Activated effector memory CD4-positive, alpha-beta T cell treated with anti-CD3 and anti-CD28 coated beads, Interleukin-2, amount 50 U/mL, for 16 hours (primary cell): ENCODE results near the gene SOX6.
"Not testable (repeated sequence)": the region's sequence is repeated elsewhere in the genome, so short reads cannot be mapped to it uniquely, and the experiment has no call there.

ENCODE experiments used
- DNase-seq: peaks from one replicate; pipeline ENCODE4 v3.0.0-alpha.2; 2020

The SOX6 gene

GRCh38 chr11:16182553-16182952 lies 173.8 kb downstream of the SOX6 start:
- no peak for DNase-seq

DNA sequence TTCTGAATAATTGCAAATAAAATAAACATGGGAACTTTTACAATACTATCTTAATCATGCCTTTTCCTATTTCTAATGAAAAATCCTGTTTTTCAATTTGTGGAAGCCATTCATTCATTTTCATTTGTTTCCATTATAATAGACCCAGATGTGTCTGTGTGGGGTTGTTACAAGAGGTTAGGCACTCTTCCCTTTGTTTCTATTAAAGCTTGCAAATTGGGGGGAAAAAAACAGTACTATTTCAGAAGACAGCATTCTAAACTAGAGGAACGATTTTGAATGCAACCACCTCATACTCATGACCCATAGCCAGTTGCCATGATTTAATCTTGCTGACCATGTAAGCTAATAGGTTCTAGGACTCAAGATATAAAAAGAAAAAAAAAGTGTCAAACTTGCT lies 175.5 kb downstream of the SOX6 start:
- DNase-seq, result no peak

- DNase-seq, result no peak
Measured at GRCh38 chr11:16179676-16180075, 176.7 kb downstream of the SOX6 start.

DNA sequence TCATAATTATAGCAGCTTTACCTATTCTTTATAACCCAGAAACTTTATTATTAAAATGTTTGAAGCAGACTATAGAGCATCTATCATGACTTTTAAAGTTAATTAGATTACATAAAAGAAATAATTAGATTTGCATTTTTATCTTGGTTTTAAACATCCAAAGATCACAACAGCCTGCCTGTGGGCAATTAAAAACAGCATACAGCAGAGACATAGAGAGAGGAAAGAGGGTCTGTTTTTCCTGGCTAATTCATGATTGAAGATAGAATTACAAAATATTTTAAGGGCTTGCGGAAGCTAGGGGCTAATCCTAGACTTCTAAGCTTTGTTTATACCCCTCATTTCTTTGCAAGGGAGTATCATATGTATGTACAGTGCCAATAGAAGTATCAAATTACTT lies 178.1 kb downstream of the SOX6 start:
- DNase-seq, result no peak

- DNase-seq, result no peak
Measured at GRCh38 chr11:16177688-16178087, 178.7 kb downstream of the SOX6 start.

DNA sequence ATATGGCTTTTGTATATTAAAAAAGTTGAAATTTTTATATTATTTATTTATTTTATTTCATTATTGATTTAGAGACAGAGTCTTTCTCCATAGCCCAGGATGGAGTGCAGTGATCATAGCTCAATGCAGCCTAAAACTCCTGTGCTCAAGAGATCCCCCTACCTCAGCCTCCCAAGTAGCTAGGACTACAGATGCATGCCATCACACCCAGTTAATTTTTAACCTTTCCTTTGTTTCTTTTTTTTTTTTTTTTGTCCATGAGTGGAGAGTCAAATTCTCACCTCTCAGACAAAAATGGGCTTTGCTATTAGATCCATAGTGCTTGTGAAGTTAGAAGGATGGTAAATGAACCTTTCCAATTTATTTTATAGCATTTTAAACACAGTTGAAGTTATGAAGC lies 182.5 kb downstream of the SOX6 start:
- no peak for DNase-seq

DNA sequence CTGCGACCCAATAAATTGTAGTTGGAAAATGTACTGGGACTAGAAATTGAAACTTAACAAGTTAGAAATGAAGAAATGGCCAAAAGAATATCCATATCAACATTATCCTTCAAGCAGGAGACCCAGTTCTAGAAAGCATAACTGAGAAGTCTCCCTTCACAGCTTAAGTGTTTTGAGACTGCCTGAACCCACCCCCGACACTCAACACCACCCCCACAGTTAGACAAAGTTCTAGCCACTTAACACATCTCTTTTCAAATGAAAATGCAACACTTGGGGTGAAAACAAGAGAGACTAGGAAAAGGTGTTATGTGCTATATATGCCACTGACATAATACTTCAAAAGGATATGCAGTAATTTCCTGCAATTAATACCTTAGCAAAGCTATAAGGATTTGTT lies 184.5 kb downstream of the SOX6 start:
- DNase-seq, result no peak

DNA sequence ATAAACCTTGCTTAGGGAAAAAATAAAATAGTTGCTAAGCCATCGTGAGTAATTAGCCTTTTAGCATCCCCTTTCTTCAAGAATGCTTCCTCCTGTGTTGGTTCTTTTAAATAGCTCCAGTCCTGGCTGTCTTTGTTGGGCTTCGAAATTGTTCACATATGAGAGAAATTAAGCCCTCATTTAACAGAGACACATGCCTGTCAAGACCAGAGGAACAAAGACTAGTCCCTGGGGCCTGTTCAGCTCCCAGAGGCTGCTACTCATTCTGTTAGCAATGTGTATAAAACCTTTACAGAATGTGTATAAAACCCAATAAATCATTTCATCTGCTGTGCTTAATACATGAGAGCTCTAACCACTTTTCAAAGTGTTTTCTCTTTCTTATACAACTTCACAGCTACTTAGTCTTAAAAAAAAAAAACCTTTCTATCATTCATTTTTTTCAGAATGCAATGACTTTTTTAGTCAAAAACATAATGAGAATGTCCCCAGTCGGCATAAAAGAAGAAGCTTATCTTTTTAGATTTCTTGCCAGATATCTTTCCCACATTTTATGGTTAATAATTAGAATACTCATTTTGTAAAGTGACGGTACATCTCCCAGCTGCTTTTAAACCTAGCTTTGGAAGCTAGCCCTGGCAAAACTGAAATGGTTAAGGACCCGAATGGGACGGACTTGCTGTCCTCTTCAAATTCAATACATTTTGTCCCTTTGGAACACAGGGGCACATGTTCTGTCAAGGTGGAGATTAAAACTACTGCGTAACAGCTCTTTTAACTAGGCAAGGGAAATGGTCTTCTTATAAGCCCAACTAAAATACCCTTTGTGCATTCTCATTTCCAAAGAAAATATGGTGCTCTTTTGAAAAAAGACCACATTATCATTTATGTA lies 186.1 kb downstream of the SOX6 start:
- no peak for DNase-seq

DNA sequence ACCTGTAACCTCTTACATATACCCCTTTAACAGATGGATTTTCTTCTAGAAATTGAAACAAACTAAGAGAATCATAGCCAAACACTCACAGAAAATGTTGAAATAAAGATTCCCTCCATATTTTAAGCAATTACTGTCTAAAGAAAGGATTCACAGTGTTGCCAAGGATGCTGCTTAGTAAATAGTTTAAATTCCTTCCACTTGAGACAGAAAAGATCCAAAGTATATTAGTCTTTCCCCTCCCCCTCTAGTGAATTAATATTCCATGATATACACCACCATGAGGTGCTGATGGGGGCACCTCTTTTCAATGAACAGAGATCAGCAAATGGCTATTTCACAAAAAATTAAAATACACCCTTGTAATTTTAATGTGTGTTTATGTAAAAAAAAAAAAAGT lies 186.8 kb downstream of the SOX6 start:
- no peak for DNase-seq

- no peak for DNase-seq
Measured at GRCh38 chr11:16167706-16168487, 188.4 kb downstream of the SOX6 start.

- no peak for DNase-seq
Measured at GRCh38 chr11:16166571-16166970, 189.8 kb downstream of the SOX6 start.

- DNase-seq, result no peak
Measured at GRCh38 chr11:16160146-16160545, 196.2 kb downstream of the SOX6 start.

GRCh38 chr11:16158426-16158994 lies 197.8 kb downstream of the SOX6 start:
- DNase-seq, result no peak

GRCh38 chr11:16157327-16157726 lies 199.0 kb downstream of the SOX6 start:
- DNase-seq, result no peak

DNA sequence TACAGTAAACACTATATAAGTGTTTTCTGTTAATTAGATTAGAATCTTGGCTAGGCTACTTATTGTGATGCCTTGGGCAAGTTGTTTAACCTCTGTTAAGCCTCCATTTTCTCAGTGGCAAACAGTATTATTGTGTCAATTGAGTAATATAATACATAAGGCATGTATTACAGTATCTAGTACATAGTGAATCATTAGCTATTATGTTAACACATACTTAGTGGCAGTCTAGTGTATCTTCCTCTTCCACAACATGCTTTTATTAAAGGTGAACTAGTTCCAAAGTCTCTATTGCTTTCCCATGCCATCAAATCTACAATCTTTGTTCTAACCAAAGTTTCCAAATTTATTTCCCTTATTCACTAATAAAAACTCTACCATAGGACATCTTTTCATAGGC lies 200.9 kb downstream of the SOX6 start:
- no peak for DNase-seq

DNA sequence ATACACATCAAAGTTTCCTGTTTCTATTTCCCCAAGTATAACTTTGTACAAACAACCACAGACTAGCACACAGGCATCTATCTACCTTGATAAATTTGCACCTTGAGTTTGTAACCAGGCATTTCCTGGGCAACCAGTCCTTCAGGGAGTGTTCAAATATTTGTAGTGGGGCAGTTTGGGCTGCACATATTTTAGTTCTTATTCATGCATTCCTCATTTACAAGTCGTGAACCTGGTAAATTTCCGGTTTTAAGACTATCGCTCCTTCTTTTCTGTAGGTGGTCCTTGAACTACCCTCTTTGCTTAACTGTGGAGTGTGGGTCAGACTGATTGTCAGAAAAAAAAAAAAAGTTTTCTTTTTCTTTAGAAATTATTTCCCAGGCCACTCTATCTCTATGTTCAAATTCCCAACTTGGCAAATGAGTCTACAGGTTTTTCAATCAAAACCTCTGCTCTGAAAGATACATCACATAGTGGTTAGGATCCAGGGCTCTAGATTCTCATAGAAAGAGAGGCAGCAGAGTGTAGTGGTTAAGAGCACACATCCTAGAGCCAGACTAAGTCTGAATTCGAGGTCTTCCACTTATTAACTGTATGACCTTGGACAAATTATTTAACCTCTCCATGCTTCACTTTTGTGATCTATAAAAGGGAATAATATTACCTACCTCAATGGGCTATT lies 201.5 kb downstream of the SOX6 start:
- DNase-seq, result no peak

- no peak for DNase-seq
Measured at GRCh38 chr11:16153951-16154350, 202.4 kb downstream of the SOX6 start.

DNA sequence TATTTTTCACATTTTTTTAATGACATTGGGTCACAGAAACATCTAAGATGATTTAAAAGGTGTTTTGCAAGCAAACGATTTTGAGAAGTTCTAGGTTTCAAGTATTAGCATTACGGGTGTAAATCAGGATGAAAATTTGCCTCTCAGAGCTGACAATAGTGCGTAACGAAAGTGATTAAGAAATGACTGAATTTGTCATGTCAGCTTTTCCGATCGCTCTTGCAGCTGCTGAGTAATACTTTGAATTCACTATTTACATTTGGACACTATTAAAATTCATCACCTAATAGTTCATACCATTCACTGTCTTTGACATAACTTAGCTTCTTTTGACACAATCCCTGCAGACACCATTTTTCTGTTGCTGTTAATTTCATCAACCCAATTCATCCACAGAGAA lies 205.2 kb downstream of the SOX6 start:
- no peak for DNase-seq

- DNase-seq, result no peak
Measured at GRCh38 chr11:16149476-16149875, 206.9 kb downstream of the SOX6 start.

DNA sequence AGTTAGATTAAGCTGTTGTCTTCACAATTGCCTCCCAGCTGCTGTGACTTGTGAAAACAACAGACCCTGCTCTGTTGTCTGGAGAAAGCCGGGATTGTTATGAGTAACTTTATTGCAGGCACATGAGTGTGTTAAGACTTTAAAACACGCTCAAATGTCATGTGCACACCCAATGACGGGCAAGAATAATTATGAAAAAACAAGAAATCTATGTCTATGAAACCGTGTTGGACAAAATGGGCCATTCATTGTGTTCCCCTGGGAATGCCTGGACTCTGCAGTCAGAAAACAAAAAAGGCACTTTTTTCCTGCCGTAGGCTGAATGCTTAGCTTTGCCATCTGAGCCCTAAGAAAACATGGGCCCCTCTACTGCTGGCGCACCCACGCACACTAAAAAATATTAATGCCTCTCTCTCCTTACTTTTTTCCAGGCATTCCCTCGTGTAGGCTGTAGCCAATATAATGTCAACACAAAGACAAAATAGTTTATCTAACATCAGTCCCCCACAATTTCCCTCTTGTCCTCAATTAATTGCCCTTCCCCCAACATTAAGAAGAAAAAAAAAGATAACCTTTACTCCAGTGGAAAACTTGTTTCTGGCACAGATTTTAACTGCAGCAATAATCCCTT lies 207.9 kb downstream of the SOX6 start:
- DNase-seq, result no peak

GRCh38 chr11:16146980-16147379 lies 209.4 kb downstream of the SOX6 start:
- DNase-seq, result not testable (repeated sequence)

DNA sequence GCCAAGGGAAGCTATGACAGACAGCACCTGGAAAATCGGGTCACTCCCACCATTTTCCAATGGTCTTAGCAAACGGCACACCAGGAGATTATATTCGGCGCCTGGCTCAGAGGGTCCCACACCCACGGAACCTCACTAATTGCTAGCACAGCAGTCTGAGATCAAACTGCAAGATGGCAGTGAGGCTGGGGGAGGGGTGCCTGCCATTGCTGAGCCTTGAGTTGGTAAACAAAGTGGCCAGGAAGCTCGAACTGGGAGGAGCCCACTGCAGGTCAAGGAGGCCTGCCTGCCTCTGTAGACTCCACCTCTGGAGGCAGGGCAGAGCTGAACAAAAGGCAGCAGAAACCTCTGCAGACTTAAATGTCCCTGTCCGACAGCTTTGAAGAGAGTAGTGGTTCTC lies 214.7 kb downstream of the SOX6 start:
- not testable (repeated sequence) for DNase-seq

- not testable (repeated sequence) for DNase-seq
Measured at GRCh38 chr11:16141162-16141561, 215.2 kb downstream of the SOX6 start.
